ENCODE measurements around the gene TAF1C. TPM values are rescaled to one million over a fixed set of nuclear protein-coding genes. Genes with fewer than 3 reads are reported as not detected.

TAF1C gene
- total and polyA plus RNA-seq, 10 of the 15 experiments (the other 5 are each of a cell fraction or from before 2014, with no cell fraction given): 0.98 to 40.1 (median 15.4) TPM

GRCh38 chr16:84178146-84178765 is 8.6 kb downstream of the TAF1C start (continued):
- TF ChIP-seq EP300 (IDR thresholded peaks at IDR 0.05; ENCODE audit: borderline replicate concordance in 1 of 2, control insufficient read depth in 1 of 2, low read depth in 2 of 2, low read length in 2 of 2) (no peak), ETV6 (conservative IDR thresholded peaks at IDR 0.05 in 1 of 2, IDR thresholded peaks at IDR 0.05 in 1 of 2; ENCODE audit: borderline replicate concordance in 1 of 2, low read depth in 1 of 2) (no peak), STAT3 (IDR thresholded peaks at IDR 0.05; ENCODE audit: low read depth, low read length) (no peak), YY1 (IDR thresholded peaks at IDR 0.05; ENCODE audit: low read depth, low read length) (no peak), CHD2 (IDR thresholded peaks at IDR 0.05; ENCODE audit: borderline replicate concordance, low read depth, low read length) (no peak), JUNB (IDR thresholded peaks at IDR 0.05) (no peak), IKZF1 (conservative IDR thresholded peaks at IDR 0.05) (no peak), SMARCA5 (IDR thresholded peaks at IDR 0.05) (no peak), ZNF384 (IDR thresholded peaks at IDR 0.05; ENCODE audit: borderline replicate concordance, low read depth, low read length) (no peak)
- TF ChIP-seq, protein P1, sequence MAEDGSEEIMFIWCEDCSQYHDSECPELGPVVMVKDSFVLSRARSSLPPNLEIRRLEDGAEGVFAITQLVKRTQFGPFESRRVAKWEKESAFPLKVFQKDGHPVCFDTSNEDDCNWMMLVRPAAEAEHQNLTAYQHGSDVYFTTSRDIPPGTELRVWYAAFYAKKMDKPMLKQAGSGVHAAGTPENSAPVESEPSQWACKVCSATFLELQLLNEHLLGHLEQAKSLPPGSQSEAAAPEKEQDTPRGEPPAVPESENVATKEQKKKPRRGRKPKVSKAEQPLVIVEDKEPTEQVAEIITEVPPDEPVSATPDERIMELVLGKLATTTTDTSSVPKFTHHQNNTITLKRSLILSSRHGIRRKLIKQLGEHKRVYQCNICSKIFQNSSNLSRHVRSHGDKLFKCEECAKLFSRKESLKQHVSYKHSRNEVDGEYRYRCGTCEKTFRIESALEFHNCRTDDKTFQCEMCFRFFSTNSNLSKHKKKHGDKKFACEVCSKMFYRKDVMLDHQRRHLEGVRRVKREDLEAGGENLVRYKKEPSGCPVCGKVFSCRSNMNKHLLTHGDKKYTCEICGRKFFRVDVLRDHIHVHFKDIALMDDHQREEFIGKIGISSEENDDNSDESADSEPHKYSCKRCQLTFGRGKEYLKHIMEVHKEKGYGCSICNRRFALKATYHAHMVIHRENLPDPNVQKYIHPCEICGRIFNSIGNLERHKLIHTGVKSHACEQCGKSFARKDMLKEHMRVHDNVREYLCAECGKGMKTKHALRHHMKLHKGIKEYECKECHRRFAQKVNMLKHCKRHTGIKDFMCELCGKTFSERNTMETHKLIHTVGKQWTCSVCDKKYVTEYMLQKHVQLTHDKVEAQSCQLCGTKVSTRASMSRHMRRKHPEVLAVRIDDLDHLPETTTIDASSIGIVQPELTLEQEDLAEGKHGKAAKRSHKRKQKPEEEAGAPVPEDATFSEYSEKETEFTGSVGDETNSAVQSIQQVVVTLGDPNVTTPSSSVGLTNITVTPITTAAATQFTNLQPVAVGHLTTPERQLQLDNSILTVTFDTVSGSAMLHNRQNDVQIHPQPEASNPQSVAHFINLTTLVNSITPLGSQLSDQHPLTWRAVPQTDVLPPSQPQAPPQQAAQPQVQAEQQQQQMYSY (CRISPR knock-in tag; IDR thresholded peaks at IDR 0.05): no peak
